ENCODE results near the gene TMEM132D.
"Not testable (repeated sequence)": the region's sequence is repeated elsewhere in the genome, so short reads cannot be mapped to it uniquely, and the experiment has no call there.

The TMEM132D gene

GRCh38 chr12:129234209-129234608 lies 669.6 kb downstream of the TMEM132D start:
- DNase-seq (ENCODE audit: low read depth), result no peak

GRCh38 chr12:129231491-129231890 lies 672.3 kb downstream of the TMEM132D start:
- DNase-seq (ENCODE audit: low read depth), result no peak

GRCh38 chr12:129230995-129231394 lies 672.8 kb downstream of the TMEM132D start:
- DNase-seq (ENCODE audit: low read depth), result no peak

- no peak for DNase-seq (ENCODE audit: low read depth)
Observed at GRCh38 chr12:129226851-129227250, 677.0 kb downstream of the TMEM132D start.

GRCh38 chr12:129226005-129226404 lies 677.8 kb downstream of the TMEM132D start:
- DNase-seq (ENCODE audit: low read depth), result no peak

- no peak for DNase-seq (ENCODE audit: low read depth)
Observed at GRCh38 chr12:129215556-129215955, 688.3 kb downstream of the TMEM132D start.

GRCh38 chr12:129213551-129213950 lies 690.3 kb downstream of the TMEM132D start:
- no peak for DNase-seq (ENCODE audit: low read depth)

- no peak for DNase-seq (ENCODE audit: low read depth)
Observed at GRCh38 chr12:129211862-129212630, 691.8 kb downstream of the TMEM132D start.

- no peak for DNase-seq (ENCODE audit: low read depth)
Observed at GRCh38 chr12:129208566-129208965, 695.3 kb downstream of the TMEM132D start.

GRCh38 chr12:129207084-129207483 lies 696.7 kb downstream of the TMEM132D start:
- no peak for DNase-seq (ENCODE audit: low read depth)

- no peak for DNase-seq (ENCODE audit: low read depth)
Observed at GRCh38 chr12:129203456-129203855, 700.4 kb downstream of the TMEM132D start.

GRCh38 chr12:129202109-129202814 lies 701.6 kb downstream of the TMEM132D start:
- no peak for DNase-seq (ENCODE audit: low read depth)

- DNase-seq (ENCODE audit: low read depth), result no peak
Observed at GRCh38 chr12:129201029-129201428, 702.8 kb downstream of the TMEM132D start.

- no peak for DNase-seq (ENCODE audit: low read depth)
Observed at GRCh38 chr12:129200576-129200975, 703.2 kb downstream of the TMEM132D start.

- DNase-seq (ENCODE audit: low read depth), result no peak
Observed at GRCh38 chr12:129196927-129197326, 706.9 kb downstream of the TMEM132D start.

GRCh38 chr12:129195081-129195480 lies 708.7 kb downstream of the TMEM132D start:
- DNase-seq (ENCODE audit: low read depth), result no peak

GRCh38 chr12:129193263-129193871 lies 710.5 kb downstream of the TMEM132D start:
- DNase-seq (ENCODE audit: low read depth), result no peak

- no peak for DNase-seq (ENCODE audit: low read depth)
Observed at GRCh38 chr12:129190827-129191226, 713.0 kb downstream of the TMEM132D start.

GRCh38 chr12:129189879-129190278 lies 713.9 kb downstream of the TMEM132D start:
- not testable (repeated sequence) for DNase-seq (ENCODE audit: low read depth)

- no peak for DNase-seq (ENCODE audit: low read depth)
Observed at GRCh38 chr12:129186952-129187351, 716.9 kb downstream of the TMEM132D start.

GRCh38 chr12:129185855-129186254 lies 718.0 kb downstream of the TMEM132D start:
- no peak for DNase-seq (ENCODE audit: low read depth)

- no peak for DNase-seq (ENCODE audit: low read depth)
Observed at GRCh38 chr12:129184127-129184928, 719.5 kb downstream of the TMEM132D start.
